HG03196 (cell line): Measurements from ENCODE around the gene CEP57L1.
"Not testable (repeated sequence)": the region's sequence is repeated elsewhere in the genome, so short reads cannot be mapped to it uniquely, and the experiment has no call there.

Source experiments
- ATAC-seq: cut with Tn5 transposase; IDR thresholded peaks from one replicate; pipeline ENCODE4 v1.9.1; 2021; ENCODE audit not compliant: unreplicated experiment

The CEP57L1 gene

DNA sequence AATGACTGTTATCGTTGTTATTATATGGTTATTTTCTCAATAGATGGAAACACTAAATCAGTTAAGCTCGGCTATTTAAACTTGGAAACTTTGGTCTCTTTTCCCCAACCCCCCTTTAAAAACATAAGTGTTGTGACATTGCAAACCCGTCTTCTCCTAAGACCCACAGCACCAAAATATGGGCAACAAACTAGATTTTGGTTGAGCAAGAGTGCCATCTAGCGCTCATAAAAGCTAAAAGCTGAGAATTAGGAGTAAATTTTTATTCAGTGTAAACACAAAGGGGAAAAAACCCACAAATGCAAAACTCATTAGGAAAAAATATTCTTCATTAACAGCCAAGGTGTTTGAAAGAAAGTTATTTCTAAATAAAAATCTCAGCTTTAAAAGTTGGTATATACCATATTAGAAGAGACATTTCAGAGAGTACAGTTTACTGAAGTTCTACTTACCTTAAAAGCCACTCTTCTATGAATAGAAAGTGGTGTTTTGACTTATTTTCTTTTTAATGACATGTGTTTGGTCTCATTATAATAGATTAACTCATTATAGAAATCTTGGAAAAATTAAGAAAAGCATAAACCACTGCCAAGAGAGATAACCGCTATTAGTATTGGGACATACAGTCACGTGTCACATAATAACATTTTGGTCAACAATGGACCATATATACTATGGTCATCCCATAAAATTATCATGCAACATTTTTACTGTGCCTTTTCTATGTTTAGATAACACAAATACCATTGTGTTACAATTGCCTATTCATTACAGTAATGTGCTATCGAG lies 21.8 kb upstream of the CEP57L1 start:
- ATAC-seq = no peak

DNA sequence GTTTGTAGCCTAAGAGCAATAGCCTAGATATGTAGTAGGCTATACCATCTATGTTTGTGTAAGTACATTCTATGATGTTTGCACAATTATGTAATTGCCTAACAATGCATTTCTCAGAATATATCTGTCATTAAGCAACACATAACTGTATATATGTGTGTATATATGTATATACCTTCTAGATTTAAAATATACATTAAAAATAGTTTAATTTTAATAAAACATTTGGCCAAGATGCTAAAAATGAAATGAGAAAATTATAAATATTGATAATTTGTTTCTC lies 21.2 kb upstream of the CEP57L1 start:
- ATAC-seq = no peak

DNA sequence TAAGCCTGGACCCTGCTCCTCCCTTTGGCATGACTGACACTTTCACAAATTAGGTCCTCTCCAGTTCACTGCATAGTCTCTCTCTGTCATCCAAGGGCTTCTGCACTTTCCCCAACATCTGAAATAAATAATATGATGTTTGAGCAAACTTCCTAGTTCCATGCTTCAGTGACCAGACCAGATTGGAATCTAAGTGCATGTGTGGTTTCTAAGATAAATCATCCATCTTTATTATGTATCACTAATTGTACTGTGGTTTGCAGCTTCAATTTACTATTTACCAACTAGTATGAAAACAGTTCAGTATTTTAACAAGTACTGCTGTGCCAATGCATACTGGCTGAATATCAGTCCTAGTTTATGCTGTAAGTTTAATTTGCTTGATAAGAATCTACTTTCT lies 19.4 kb upstream of the CEP57L1 start:
- ATAC-seq = no peak

DNA sequence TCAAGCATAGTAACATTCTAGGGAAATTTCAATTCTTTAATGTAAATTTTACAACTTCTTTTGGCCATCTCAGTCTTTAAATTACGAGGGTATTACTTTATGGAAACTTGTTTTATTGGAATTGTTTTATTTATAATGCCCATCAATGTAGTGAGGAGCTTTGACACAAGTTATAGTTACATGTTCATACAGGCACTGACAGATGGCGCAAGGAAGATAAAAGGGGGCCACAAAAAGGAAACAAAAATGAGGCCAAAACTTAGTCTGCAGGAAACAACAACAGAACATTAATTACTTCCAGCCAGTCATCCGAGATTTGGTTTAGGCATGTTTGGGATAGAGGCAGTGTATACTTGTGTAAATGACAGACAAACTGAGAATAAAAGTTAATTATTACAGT lies 18.9 kb upstream of the CEP57L1 start:
- ATAC-seq = no peak

DNA sequence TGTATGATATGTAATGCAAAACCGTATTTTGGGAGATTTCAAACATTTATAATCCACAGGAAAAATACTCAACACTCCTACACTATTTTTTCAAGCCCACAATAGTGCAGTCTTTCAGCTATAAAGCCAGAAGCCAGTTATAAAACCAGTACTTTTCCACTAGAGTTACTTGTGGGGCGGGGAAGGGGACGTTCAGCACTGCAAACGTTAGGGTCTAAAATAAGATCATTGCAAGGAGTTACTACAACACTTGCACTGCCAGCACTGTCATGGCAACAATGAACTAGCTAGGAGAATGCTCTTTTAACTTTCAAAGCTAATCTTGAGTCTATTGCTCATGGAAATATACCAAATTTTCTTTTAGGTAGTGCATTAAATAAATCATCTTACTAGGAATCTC lies 15.3 kb upstream of the CEP57L1 start:
- ATAC-seq = no peak

DNA sequence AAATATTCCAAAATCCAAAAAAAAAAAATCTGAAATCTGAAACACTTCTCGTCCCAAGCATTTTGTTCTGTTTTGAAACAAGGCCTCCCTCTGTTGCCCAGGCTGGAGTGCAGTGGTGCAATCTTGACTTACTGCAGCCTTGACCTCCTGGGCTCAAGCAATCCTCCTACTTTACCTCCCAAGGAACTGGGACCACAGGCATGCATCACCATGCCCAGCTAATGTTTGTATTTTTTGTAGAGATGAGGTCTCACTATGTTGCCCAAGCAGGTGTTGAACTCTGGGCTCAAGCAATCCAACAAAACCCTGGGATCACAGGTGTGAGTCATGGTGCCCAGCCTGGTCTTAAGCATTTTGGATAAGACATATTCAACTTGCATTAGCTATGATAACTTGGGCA lies 14.3 kb upstream of the CEP57L1 start:
- ATAC-seq = no peak

DNA sequence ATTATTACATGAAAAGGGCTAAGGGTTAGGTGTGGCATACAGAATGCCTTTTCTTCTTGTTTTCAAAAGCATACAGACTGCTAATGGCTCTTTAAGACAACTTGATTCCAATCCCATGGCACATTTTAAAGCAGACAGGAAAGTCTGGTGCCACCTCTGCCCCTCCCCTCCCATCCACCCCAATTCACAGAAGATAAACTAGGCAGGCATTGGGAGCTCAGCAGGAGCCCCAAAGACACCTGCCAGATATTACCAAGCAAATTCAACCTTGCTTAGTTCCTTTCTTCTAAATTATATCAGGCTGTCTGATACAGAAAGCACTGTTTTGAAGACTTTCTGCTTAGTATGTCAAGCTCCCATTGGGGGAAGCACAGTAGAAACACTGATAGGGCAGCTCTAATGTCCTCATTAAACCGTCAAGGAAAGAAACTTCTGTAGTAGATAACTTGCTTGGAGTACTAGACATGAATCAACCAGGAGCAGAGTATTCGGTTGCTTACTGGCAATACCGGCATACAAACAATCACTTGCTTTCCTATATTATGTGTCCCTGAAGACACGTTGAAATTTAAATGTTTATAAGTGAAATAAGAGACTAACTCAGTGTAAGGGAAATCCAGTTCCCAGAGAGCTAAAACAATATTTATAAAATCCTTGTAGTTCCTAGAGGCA lies 13.7 kb upstream of the CEP57L1 start:
- ATAC-seq = no peak

DNA sequence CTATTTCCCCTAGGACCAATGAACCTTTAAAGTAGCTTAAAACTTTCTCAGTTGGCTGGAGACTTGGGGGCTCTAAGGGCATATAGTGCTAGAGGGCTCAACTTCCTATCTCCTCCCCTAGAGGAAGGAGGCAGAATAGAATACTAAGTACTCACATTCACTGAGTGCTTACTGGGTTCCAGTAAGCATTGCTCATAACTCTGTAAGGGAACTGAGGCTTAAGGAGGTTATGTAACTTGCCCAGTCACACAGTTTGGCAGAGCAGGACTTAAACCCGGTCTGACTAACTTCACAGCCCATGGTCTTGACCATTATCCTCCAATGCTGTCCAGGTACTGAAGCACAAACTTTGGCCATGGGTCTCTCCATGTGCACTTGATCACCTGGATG lies 13.1 kb upstream of the CEP57L1 start:
- no peak for ATAC-seq

DNA sequence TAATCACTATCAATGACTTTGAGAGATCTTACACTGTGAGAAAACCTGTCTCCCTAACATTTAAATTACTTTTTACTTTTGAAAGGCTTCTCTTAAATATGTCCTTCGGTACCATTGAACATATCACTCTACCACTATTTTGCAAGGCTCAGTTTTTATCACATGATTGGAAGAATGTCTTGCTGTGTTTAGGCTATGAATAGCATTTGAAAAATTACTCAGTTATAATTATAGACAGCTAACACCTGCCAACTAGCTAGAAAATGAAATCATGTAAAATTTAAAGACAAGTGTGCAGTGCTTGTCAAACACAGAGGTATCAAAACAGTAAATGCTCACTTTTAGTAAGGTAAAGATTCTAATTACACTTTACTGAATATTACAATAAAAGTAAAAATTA lies 11.7 kb upstream of the CEP57L1 start:
- no peak for ATAC-seq

DNA sequence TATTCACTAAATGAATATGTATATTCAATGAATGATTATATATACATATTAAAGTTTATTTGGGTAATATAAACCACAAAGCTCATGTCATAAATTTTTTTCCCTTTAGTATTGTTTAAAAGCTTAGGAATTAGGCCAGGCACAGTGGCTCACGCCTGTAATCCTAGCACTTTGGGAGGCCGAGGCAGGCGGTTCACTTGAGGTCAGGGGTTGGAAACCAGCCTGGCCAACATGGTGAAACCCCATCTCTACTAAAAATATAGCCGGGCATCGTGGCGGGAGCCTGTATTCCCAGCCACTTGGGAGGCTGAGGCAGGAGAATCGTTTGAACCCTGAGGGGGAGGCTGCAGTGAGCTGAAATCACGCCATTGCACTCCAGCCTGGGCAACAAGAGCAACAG lies 11.2 kb upstream of the CEP57L1 start:
- ATAC-seq = not testable (repeated sequence)

DNA sequence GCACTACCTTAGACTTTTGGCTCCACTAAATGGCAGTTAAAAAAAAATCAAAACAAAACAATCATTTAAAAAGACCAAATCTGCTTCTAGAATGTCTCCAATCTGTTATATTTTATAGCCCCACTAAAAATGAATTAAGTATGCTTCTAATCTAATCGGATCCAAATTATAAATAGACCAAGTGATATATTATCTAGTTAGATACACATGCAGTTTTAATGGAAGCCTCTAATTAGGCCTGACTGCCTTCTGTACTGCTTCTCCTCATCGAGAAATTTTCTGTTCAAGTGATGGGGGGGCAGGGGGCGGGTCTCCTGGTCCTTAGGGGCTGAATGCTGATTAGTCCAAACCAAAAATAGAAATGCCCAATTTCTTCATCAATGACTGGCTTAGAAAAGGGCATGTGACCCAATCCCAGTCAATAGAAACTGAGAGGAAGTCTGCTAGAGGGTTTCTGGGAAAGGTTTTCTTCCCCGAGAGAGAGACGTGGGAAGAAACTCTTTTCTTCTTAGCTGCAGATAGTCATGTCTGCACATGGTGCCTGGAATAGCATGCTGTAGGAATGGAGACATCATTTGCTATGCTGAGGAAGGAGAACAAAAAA lies 7.5 kb upstream of the CEP57L1 start:
- no peak for ATAC-seq

DNA sequence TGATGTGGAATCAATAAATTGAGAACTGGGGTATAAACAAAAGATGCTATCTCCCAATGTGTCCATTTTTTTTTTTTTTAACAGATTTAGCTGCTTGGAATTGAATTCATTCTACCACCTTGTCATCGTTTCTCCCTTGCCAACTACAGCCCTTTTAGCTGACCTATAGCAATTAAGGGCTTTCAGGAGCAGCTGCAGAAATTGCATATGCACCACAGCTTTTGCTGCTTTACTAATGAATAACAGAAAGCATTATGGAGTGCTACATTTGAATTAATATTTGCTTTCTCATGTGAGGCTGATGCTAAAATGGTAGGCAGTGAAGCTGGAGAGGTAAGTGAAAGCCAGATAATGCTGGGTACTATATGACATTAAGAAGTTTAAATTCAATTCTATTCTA lies 6.3 kb upstream of the CEP57L1 start:
- ATAC-seq = no peak

DNA sequence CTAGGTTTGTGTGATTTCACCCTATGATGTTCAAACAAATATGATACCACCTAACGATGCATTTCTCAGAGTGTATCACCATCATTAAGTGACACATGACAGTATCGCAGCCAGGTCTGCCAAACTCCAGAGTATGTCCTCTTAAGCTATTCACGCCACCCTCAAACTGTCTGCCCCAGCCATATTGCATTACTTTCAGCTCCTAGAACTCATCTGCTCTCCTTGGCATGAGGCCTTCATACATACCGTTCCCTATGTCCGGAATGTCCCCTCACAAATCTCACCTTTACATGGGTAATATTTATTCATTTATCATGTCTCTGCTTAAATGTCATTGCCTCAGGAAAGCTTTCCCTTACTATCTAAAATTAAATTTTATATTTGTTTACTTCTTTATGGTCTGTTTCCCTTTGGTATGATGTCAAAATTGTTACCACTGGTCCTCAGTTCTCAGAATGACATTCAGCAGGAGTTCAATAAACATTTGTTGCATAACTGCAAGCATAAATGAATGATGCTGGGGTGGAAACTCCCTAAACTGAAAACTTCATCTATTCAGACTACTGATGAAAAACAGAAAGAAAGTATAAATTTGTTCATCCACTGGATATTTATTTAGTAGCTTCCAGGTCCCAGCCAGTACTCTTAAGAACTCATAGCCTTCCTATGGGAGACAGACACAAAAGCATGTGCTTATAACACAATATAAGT lies 3.8 kb upstream of the CEP57L1 start:
- no peak for ATAC-seq

DNA sequence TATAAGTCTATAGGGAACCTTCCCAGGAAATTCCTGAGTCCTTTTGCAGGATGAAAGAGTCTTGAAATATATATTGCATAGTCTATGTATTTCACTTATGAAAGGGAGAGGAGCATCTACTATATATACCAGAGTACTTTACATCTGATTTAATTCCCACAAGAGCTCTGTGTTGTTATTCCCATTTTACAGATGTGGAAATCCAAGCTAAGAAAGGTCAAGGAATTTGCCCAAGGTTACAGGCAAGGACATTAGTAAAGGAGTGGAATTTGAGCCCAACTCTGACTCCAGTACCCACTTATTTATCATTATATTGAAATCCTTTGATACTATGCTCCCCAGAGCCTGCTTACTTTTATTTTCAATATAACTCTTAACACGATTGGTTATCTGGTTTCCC lies 3.2 kb upstream of the CEP57L1 start:
- no peak for ATAC-seq

DNA sequence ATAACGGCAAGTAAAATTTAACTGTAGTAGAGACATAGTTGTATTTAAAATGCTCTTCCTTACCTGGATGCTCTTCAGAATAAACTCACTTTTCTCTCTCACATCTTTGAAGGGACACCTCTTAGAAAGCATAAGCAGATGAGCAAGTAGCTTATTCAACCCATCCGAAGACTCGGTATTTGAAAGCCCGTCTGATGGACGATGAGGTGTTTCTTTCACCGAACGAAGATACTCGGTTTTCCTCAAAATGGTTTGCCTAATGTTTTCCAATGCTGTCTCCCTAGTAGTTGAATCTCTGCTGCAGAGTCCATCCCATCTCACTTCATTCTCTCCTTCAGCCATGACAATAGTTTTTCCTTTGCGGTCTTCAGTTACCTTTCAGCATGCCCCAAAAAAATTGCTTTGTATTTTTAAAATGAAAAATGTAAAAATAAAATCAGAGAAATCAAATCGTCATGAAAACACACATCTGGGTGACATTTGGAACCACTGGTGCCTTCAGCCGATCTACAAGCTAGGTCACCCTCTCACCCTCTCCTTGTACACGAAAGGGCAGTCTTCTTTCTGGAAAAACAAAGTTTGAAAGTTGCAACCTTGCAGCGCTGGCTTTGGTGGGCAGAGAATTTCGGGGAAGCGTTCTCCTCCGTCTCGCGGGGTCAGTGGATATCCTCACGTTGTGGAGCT lies 1.4 kb upstream of the CEP57L1 start:
- no peak for ATAC-seq

DNA sequence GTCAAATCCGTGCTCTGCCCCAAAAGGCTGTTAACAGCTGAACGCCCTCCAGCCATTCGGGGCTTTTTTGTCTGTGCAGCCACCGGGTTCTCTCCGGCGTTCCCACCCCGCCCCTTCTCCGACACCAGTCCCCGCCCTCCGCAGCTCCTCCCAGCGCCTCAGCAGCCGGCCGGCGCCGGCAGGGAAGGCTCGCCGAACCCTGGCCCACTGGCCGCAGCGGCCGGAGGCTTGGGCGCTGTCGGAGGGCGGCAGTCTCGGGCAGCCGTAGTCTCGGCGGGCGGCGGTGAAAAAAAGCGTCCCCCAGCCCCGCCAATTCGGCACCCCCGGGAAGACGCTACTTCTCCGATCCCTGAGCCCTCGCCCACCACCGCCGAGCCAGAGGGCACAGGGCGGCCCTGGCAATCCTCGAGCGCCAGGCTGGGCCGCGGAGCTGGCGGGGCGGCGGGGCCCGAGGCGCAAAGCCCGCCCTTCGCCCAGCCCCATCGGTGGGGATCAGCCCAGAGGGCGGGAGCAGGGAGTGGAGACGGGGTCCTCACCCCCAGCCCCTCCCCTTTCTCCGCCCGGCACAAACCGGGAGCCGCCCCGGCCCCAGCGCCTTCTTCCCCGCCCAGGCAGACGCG lies 781 bp upstream of the CEP57L1 start, which contains the start of gene SESN1:
SESN1 (minus strand) TSS at position 431 of the 620 bp plus-strand sequence. CDS start 773 bp downstream, outside the sequence.
- peak; percentile 65 for ATAC-seq

DNA sequence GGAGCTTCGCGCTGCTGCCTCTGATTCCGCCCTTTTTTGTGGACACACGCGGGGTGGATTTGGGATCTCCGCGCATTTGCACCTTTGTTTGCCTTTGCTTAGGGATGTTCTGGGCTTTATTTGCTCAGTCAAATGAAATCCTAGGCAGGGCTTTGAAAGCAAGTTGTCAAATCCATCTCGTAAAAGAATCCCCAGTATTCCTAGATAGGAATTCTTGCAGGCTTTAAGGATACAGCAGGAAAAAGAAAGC lies 453 bp downstream of the CEP57L1 start:
- no peak for ATAC-seq

DNA sequence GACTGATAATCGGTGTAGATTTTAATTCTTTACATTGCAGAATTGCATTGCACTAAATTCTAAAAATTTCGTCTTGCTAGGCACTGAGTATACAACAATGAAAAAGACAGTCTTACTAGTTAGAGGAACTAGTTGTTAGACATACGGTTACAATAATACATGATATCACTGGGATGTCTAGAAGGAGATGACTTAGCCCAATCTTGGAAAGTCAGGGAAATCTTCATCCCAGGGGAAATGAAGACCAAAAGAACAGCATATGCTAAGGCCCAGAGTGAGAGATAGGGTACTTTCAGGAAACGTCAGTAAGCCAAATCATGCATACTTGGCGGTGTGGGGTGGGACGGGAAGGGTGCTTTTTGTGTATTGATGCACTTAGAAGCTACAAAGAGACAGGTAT lies 901 bp downstream of the CEP57L1 start:
- ATAC-seq = no peak

DNA sequence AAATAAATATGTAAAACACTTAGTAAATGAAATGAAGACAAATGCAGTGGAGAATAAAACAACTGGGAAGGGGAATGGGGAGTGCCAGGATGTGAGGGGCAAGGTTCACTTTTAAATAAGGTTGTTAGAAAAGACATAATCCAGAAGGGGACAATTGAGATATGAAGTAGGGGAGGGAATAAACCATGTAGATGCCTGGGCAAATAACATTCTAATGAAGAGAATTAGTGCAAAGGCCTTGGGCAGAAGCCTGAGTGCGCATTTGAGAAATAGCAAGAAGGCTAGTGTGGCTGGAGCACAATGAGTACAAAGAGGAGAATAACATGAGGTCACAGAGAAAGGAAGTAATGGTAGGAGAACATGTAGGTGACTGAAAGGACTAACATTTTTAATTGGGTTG lies 2.4 kb downstream of the CEP57L1 start:
- ATAC-seq = no peak

DNA sequence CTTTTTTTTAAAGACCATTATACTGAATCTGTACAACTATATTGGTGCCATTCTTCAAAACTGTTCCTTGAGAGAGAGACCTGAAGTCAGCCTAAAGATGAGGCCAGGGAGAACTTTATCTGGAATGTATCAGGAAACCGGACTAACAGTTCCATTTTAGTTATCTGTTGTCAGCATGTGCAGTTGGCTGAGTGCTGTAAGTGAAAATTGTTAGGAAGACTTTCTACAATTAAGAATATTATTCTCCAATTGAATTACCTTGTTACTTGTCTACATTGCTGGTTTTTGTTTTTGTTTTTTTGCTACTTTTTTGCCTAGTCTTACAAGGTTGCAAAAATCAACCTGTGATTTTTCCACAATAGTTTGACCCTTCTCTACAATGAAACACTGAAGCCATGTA lies 7.5 kb downstream of the CEP57L1 start:
- no peak for ATAC-seq

DNA sequence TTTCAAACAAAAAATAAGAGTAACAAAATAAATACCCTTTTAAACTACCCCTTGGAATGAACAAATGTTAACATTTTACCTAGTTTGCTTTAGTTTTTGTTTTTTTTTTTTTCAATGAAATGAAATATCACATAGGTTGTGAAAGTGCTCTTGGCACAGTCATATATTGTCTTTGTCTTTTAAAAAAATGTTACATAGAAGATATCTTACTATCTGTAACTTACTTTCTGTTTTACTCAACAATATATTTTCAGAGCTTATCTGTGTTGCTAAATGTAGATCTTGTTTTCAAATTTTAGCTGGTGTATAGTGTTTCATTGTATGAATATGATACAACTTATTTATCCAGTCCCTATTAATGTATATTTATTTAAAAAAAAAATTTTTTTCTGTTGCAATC lies 8.6 kb downstream of the CEP57L1 start:
- ATAC-seq = no peak
